Measurements from ENCODE around the gene CCDC30. TPM values are rescaled to one million over a fixed set of nuclear protein-coding genes. Genes with fewer than 3 reads are reported as not detected.

Gene CCDC30
- total RNA-seq, 1 donor from 2014 or later: 7.5 TPM

DNA sequence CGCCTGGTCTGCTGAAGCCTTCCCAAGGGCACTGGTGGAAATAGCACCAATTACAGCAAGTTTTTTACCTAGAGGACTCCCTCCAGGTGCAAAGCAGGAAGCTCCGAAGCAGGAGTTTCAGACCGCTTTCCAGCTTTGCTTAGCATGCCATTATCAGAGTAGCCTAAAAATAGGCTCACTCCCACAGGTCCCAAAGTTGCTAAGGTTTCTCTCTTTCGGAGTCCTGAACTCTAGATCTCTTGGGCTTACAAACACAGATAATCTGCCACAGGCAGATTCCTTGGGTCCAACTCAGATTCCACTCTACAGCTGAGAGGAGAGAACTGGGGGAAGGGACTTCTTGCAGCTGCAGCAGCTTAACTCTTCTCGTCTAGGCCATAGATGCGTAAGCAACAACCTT lies 29.7 kb upstream of the CCDC30 start:
- Mint-ChIP-seq H3K9me3 (no peaks in the 10 kb centered on the region), H3K27me3 (ENCODE audit: low read depth) (peaks cover 3% of the 10 kb centered on the region), H3K36me3 (no peaks in the 10 kb centered on the region), H3K4me1 (peaks cover 6% of the 10 kb centered on the region), H3K27ac (no peak overlapping the region), H3K4me3 (no peak overlapping the region)
- TF ChIP-seq, protein P1, sequence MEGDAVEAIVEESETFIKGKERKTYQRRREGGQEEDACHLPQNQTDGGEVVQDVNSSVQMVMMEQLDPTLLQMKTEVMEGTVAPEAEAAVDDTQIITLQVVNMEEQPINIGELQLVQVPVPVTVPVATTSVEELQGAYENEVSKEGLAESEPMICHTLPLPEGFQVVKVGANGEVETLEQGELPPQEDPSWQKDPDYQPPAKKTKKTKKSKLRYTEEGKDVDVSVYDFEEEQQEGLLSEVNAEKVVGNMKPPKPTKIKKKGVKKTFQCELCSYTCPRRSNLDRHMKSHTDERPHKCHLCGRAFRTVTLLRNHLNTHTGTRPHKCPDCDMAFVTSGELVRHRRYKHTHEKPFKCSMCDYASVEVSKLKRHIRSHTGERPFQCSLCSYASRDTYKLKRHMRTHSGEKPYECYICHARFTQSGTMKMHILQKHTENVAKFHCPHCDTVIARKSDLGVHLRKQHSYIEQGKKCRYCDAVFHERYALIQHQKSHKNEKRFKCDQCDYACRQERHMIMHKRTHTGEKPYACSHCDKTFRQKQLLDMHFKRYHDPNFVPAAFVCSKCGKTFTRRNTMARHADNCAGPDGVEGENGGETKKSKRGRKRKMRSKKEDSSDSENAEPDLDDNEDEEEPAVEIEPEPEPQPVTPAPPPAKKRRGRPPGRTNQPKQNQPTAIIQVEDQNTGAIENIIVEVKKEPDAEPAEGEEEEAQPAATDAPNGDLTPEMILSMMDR (IDR thresholded peaks at IDR 0.05; ENCODE audit: unreplicated experiment): no peak
- DNase-seq (ENCODE audit: low spot score in 2 of 2, unreplicated experiment in 2 of 2): no peak

DNA sequence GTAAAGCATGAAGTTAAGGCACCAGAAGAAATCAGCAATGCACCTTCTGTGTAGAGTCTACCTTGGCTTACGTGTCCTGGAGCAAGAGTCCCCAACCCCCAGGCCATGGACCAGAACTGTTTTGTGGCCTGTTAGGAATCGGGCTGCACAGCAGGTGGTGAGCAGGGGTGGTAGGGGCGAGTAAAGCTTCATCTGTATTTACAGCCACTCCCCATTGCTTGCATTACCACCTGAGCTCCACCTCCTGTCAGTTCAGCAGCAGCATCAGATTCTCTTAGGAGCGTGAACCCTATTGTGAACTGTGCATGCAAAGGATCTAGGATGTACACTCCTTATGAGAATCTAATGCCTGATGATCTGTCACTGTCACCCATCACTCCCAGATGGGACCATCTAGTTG lies 28.7 kb upstream of the CCDC30 start:
- H3K9me3 Mint-ChIP-seq: no peaks in the 10 kb centered on the region
- H3K27me3 Mint-ChIP-seq (ENCODE audit: low read depth): peaks cover 3% of the 10 kb centered on the region
- H3K36me3 Mint-ChIP-seq: no peaks in the 10 kb centered on the region
- H3K27ac Mint-ChIP-seq: no peak overlapping the region
- H3K4me1 Mint-ChIP-seq: peaks cover 2% of the 10 kb centered on the region
- TF ChIP-seq, protein P1 (IDR thresholded peaks at IDR 0.05; ENCODE audit: unreplicated experiment): no peak
- no peak overlapping the region for H3K4me3 Mint-ChIP-seq
- no peak for DNase-seq (ENCODE audit: low spot score in 2 of 2, unreplicated experiment in 2 of 2)

DNA sequence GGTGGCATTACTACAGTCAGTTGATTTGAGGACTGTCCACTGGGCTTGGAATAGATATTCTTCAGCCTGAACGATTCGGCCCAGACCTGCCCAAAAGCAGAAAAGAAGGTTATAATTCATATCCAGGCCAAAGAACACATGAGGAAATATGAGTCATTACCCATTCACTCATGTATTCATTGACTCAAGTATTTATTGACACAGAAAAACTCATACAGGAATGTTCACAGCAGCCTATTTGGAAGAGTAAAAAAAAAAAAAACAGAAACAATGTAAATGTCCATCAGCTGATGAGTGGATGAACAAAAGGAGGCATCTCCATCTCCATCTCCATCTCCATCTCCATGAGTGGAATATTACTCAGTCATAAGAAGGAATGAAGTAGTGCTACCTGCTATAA lies 23.1 kb upstream of the CCDC30 start:
- DNase-seq (ENCODE audit: low spot score in 2 of 2, unreplicated experiment in 2 of 2): no peak
- Mint-ChIP-seq H3K4me1 (no peaks in the 10 kb centered on the region), H3K36me3 (no peaks in the 10 kb centered on the region), H3K27ac (no peak overlapping the region), H3K27me3 (ENCODE audit: low read depth) (no peaks in the 10 kb centered on the region), H3K4me3 (no peak overlapping the region), H3K9me3 (no peaks in the 10 kb centered on the region)
- TF ChIP-seq, protein P1 (IDR thresholded peaks at IDR 0.05; ENCODE audit: unreplicated experiment): no peak

DNA sequence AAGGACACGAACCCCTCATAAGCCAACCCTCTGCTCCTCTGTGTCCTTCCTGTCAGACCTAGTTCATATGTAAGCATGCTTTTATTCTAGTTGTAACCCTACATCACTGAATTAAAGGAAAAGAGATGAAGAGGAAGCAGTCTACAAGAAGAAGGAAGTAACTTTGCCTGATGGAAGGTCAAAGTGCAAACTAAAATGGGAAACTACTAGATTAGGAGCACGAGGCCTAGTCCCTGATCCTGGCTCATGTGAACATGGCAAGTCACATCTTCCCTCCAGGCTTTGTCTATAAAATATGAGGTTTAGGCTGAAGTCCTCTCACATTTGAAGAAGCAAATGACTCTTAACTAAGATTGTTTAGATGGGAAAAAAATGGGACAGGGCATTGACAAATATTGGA lies 20.4 kb upstream of the CCDC30 start:
- Mint-ChIP-seq H3K36me3 (no peaks in the 10 kb centered on the region), H3K9me3 (no peaks in the 10 kb centered on the region), H3K4me1 (no peaks in the 10 kb centered on the region), H3K27me3 (ENCODE audit: low read depth) (no peaks in the 10 kb centered on the region), H3K4me3 (no peak overlapping the region), H3K27ac (no peak overlapping the region)
- TF ChIP-seq, protein P1 (IDR thresholded peaks at IDR 0.05; ENCODE audit: unreplicated experiment): no peak
- DNase-seq (ENCODE audit: low spot score in 2 of 2, unreplicated experiment in 2 of 2): no peak

DNA sequence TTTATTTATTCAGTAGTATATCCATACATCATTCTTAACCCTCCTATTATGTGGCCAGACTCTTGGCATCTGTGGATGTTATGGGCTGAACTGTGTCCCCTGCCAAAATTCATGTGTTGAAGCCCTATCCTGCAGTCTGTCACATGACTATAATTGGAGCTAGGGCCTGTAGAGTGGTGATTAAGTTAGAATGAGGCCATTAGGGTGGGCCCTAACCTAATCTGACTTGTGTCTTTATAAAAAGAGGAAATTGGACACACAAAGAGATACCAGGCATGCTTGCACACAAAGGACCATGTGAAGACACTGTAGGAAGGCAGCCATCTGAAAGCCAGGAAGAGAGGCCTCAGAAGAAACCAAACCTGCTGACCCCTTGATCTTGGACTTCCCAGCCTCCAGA lies 13.8 kb upstream of the CCDC30 start:
- TF ChIP-seq, protein P1 (IDR thresholded peaks at IDR 0.05; ENCODE audit: unreplicated experiment): no peak
- DNase-seq (ENCODE audit: low spot score in 2 of 2, unreplicated experiment in 2 of 2): no peak
- no peak overlapping the region for H3K4me3 Mint-ChIP-seq
- H3K27me3 Mint-ChIP-seq (ENCODE audit: low read depth): no peaks in the 10 kb centered on the region
- H3K4me1 Mint-ChIP-seq: no peaks in the 10 kb centered on the region
- H3K36me3 Mint-ChIP-seq: no peaks in the 10 kb centered on the region
- H3K27ac Mint-ChIP-seq: no peak overlapping the region
- no peaks in the 10 kb centered on the region for H3K9me3 Mint-ChIP-seq

DNA sequence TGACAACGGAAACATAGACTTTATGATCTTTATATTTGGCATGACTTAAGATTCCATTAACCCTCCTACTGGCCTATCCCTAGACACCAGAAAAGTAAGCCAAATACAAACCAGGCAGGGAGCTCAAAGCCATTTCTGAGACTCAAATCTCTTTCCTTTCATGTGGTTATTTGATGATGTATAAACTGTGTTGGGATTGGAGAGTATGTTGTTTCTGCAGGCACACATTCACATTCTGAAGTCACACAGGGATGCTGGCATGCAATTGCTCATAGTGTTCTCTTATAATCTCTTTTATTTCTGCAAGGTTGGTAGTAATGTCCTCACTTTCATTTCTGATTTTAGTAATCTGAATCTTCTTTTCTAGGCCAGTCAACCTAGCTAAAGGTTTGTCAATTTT lies 13.0 kb upstream of the CCDC30 start:
- TF ChIP-seq, protein P1 (IDR thresholded peaks at IDR 0.05; ENCODE audit: unreplicated experiment): no peak
- H3K27me3 Mint-ChIP-seq (ENCODE audit: low read depth): no peaks in the 10 kb centered on the region

More for the DNA sequence above, 13.0 kb upstream of the CCDC30 start:
- H3K9me3 Mint-ChIP-seq: no peaks in the 10 kb centered on the region
- H3K27ac Mint-ChIP-seq: no peak overlapping the region
- no peaks in the 10 kb centered on the region for H3K4me1 Mint-ChIP-seq
- DNase-seq (ENCODE audit: low spot score in 2 of 2, unreplicated experiment in 2 of 2): no peak
- no peaks in the 10 kb centered on the region for H3K36me3 Mint-ChIP-seq
- H3K4me3 Mint-ChIP-seq: no peak overlapping the region

All from mesothelial cell of epicardium (in vitro differentiated cells).